ENCODE results near the gene PAWR. TPM values are rescaled to one million over a fixed set of nuclear protein-coding genes. Genes with fewer than 3 reads are reported as not detected.
A peak's percentile ranks its signal among the peaks of the same experiment; 100 is the strongest.

Gene PAWR
- polyA plus RNA-seq, 2 of the 4 experiments (the other 2 are of a cell fraction) = 40.8 to 55.2 TPM

DNA sequence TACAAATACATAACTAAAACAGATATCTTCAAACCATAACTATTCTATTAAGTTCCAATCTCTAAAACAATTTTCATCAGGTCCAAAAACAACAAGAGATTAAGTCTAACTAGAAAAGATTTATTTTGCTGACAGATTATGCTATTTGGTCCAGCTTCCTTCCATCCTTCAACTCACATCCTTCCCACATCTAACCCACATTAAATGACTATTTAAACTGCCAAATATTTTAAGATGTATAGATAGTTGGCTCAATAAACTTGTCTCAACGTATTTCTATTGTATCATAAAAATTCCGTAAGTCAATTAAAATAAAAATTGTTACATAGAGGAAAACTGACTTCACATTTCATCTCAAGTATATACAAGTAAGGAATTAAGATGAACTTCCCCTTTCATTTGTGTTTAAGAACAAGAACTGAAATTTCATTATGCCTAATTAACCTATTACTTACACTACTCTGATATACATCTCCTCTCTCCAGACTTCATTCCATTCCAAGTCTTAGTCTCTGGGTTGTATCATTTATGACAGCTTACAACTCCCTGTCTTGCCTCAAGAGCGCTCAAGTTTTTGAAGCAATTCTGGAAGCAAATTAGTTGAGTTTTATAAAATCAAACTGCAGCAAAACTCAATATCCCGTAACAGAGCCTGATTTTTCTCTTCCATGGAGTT, 25.4 kb downstream of the PAWR start:
- H3K9me3 ChIP-seq = no peaks in the 10 kb centered on the region
- H3K27ac ChIP-seq = no peak overlapping the region
- ATAC-seq (no peak), FAIRE-seq (no peak), DNase-seq (ENCODE audit: low read depth in 1 of 2, low spot score in 1 of 2) (no peak)
- H3K4me3 ChIP-seq = no peak overlapping the region
- CTCF ChIA-PET = no interaction called here
- no peak for TF ChIP-seq KDM1A (IDR thresholded peaks at IDR 0.05; ENCODE audit: low read depth)
- TF ChIP-seq, protein P1, sequence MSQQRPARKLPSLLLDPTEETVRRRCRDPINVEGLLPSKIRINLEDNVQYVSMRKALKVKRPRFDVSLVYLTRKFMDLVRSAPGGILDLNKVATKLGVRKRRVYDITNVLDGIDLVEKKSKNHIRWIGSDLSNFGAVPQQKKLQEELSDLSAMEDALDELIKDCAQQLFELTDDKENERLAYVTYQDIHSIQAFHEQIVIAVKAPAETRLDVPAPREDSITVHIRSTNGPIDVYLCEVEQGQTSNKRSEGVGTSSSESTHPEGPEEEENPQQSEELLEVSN (IDR thresholded peaks at IDR 0.05; ENCODE audit: borderline replicate concordance, low read depth) = no peak
- no peak for TF ChIP-seq ZSCAN20 (CRISPR knock-in tag; IDR thresholded peaks at IDR 0.05)
- no peak for TF ChIP-seq RARB (CRISPR knock-in tag; IDR thresholded peaks at IDR 0.05)
- TF ChIP-seq KDM5A (IDR thresholded peaks at IDR 0.05) = no peak
- no peak for TF ChIP-seq NR3C1 (IDR thresholded peaks at IDR 0.05)
- no peak for TF ChIP-seq RNF2 (IDR thresholded peaks at IDR 0.05; ENCODE audit: borderline replicate concordance, low read depth)
- TF ChIP-seq CHD4 (IDR thresholded peaks at IDR 0.05; ENCODE audit: borderline replicate concordance) = no peak
- no peak for TF ChIP-seq EHMT2 (IDR thresholded peaks at IDR 0.05; ENCODE audit: low read depth)
- 96% methylated on average over 4 of the region's 4 CpGs for WGBS (ENCODE audit: missing lambda C conversion rate)
- H3K4me2 ChIP-seq = no peak overlapping the region
- POLR2A ChIA-PET = no interaction called here
- H3K4me1 ChIP-seq = peaks cover 33% of the 10 kb centered on the region; the same call in 2 of the 3 replicates

DNA sequence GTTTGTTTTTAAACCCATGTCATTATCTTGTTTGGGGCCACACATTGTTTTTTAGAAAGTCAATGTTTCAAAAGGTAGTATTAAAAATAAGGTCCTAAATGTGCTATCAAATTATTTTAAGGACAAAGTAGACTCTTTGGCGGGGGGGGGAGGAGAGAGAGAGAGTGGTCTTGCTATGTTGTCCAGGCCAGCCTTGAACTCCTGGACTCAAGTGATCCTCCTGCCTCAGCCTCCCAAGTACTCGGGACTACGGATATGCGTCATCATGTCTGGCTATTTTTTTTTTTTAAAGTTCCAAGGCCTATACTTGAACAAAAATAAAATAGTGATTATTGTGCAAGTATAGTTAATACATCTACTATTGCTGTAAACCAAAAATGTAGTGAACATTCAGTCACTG, 26.2 kb downstream of the PAWR start:
- Histone ChIP-seq H3K9me3 (no peaks in the 10 kb centered on the region), H3K4me1 (peaks cover 35% of the 10 kb centered on the region), H3K4me3 (no peak overlapping the region), H3K4me2 (no peak overlapping the region), H3K27ac (no peak overlapping the region)
- 86% methylated on average over 4 of the region's 4 CpGs for WGBS (ENCODE audit: missing lambda C conversion rate)
- no peak for TF ChIP-seq KDM5A (IDR thresholded peaks at IDR 0.05)
- no peak for TF ChIP-seq ZC3H11A (IDR thresholded peaks at IDR 0.05)
- TF ChIP-seq, protein P2, sequence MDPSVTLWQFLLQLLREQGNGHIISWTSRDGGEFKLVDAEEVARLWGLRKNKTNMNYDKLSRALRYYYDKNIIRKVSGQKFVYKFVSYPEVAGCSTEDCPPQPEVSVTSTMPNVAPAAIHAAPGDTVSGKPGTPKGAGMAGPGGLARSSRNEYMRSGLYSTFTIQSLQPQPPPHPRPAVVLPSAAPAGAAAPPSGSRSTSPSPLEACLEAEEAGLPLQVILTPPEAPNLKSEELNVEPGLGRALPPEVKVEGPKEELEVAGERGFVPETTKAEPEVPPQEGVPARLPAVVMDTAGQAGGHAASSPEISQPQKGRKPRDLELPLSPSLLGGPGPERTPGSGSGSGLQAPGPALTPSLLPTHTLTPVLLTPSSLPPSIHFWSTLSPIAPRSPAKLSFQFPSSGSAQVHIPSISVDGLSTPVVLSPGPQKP (IDR thresholded peaks at IDR 0.05; ENCODE audit: low read depth, low read length) = no peak
- TF ChIP-seq, protein P3, sequence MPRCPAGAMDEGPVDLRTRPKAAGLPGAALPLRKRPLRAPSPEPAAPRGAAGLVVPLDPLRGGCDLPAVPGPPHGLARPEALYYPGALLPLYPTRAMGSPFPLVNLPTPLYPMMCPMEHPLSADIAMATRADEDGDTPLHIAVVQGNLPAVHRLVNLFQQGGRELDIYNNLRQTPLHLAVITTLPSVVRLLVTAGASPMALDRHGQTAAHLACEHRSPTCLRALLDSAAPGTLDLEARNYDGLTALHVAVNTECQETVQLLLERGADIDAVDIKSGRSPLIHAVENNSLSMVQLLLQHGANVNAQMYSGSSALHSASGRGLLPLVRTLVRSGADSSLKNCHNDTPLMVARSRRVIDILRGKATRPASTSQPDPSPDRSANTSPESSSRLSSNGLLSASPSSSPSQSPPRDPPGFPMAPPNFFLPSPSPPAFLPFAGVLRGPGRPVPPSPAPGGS (IDR thresholded peaks at IDR 0.05) = no peak
- TF ChIP-seq RNF2 (IDR thresholded peaks at IDR 0.05; ENCODE audit: borderline replicate concordance, low read depth) = no peak
- TF ChIP-seq RARB (CRISPR knock-in tag; IDR thresholded peaks at IDR 0.05) = no peak
- no peak for TF ChIP-seq MAZ (IDR thresholded peaks at IDR 0.05; ENCODE audit: borderline replicate concordance, low read depth, low read length)
- TF ChIP-seq RFX5 (IDR thresholded peaks at IDR 0.05) = no peak
- no peak for TF ChIP-seq CBX2 (IDR thresholded peaks at IDR 0.05; ENCODE audit: borderline replicate concordance, low read depth)
- no peak for TF ChIP-seq GATA3 (IDR thresholded peaks at IDR 0.05; ENCODE audit: borderline replicate concordance)
- no peak for TF ChIP-seq HEYL (CRISPR knock-in tag; IDR thresholded peaks at IDR 0.05)
- TF ChIP-seq CBX8 (IDR thresholded peaks at IDR 0.05) = no peak
- TF ChIP-seq JUNB (IDR thresholded peaks at IDR 0.05) = no peak
- ChIA-PET CTCF (no interaction called here), POLR2A (no interaction called here)
- ATAC-seq (no peak), DNase-seq (ENCODE audit: low read depth in 1 of 2, low spot score in 1 of 2) (no peak), FAIRE-seq (no peak)

DNA sequence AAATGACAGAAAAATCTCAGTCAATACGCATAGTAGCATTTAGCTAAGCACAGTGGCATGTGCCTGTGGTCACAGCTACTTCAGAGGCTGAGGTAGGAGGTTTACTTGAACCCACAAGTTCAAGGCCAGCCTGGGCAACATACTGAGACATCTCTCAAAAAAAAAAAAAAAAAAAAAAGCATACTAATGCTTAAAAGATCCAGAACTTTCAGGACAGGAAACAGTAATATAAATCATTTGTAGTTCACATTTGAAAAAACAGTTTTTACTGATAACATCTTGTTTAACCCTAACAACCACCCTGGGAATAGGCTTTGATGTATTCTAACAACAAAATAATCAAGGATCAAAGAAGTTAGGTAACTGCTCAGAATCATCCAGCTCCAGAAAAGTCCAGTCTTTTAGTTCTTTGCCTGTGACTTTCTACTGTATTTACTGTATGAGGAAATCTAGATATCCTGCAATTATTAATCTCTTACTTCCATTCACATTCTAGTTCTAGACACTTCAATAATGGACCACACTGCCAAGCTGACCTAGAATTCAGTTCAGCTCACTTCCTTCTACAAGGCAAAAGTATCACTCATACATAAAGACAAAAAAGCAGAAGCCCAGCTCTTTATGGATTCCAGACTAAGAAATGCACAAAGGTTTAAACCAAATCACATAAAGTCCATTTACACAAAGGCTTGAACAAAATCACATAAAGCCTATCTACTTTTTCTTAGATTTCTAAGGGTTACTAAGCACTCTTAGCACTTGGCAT, 28.5 kb downstream of the PAWR start:
- ATAC-seq (peak; percentile 38 to 42; a peak in 3 of 6 replicates), DNase-seq (ENCODE audit: low read depth in 1 of 2, low spot score in 1 of 2) (peak in 1 of 2 experiments; percentile 27), FAIRE-seq (peak; percentile 7)
- ChIA-PET CTCF (no interaction called here), POLR2A (interaction anchor here (1.9 kb wide), 1 partner anchor 28 kb away, joined by 8 read pairs; the partner anchor contains the start of gene PAWR)
- Histone ChIP-seq H3K27ac (no peak overlapping the region), H3K4me2 (no peak overlapping the region; the same call in 2 of the 3 replicates), H3K9me3 (no peaks in the 10 kb centered on the region), H3K4me1 (peaks cover 47% of the 10 kb centered on the region), H3K4me3 (no peak overlapping the region)
- 70% methylated on average over 1 of the region's 1 CpG for WGBS (ENCODE audit: missing lambda C conversion rate)
- TF ChIP-seq MYC (IDR thresholded peaks at IDR 0.05; ENCODE audit: borderline replicate concordance, low read length) = no peak
- no peak for TF ChIP-seq SMC3 (IDR thresholded peaks at IDR 0.05)
- no peak for TF ChIP-seq ESRRA (IDR thresholded peaks at IDR 0.05; ENCODE audit: borderline replicate concordance, low read length)
- no peak for TF ChIP-seq MAZ (IDR thresholded peaks at IDR 0.05; ENCODE audit: borderline replicate concordance, low read depth, low read length)
- TF ChIP-seq RNF2 (IDR thresholded peaks at IDR 0.05; ENCODE audit: borderline replicate concordance, low read depth) = no peak
- TF ChIP-seq CBX8 (IDR thresholded peaks at IDR 0.05) = no peak
- TF ChIP-seq RAD21 (conservative IDR thresholded peaks at IDR 0.05 in 1 of 2, IDR thresholded peaks at IDR 0.05 in 1 of 2) = no peak
- TF ChIP-seq ZFP36 (IDR thresholded peaks at IDR 0.05; ENCODE audit: borderline replicate concordance, partially characterized antibody) = no peak
- TF ChIP-seq NFE2L2 (conservative IDR thresholded peaks at IDR 0.05; ENCODE audit: low read length) = no peak
- TF ChIP-seq, protein P1 (IDR thresholded peaks at IDR 0.05; ENCODE audit: borderline replicate concordance, low read depth) = no peak
- TF ChIP-seq ZNF302 (CRISPR knock-in tag; IDR thresholded peaks at IDR 0.05) = no peak
- TF ChIP-seq RARB (CRISPR knock-in tag; IDR thresholded peaks at IDR 0.05) = no peak
- TF ChIP-seq TP53 (CRISPR knock-in tag; IDR thresholded peaks at IDR 0.05) = no peak
- TF ChIP-seq KDM1A (IDR thresholded peaks at IDR 0.05; ENCODE audit: low read depth) = no peak
- TF ChIP-seq CEBPB (IDR thresholded peaks at IDR 0.05) = no peak
- no peak for TF ChIP-seq GATA3 (IDR thresholded peaks at IDR 0.05; ENCODE audit: borderline replicate concordance)
- no peak for TF ChIP-seq FOSB (CRISPR knock-in tag; IDR thresholded peaks at IDR 0.05)
